Activated T-helper 2 cell treated with anti-CD3 and anti-CD28 coated beads, Interferon-gamma antibody, Interleukin-2, Interleukin-4, amounts not matched to agents 10 μg/mL and 5 μg/mL and 100 μg/mL, durations not matched to agents 14 hours and 24 hours and 36 hours (primary cell): ENCODE data around the gene NFATC1. TPM values are rescaled to one million over a fixed set of nuclear protein-coding genes. Genes with fewer than 3 reads are reported as not detected.

Experiments
- DNase-seq: peaks from one replicate; pipeline ENCODE4 v3.0.0; 2021; ENCODE audit warnings: low spot score
- H3K27ac Mint-ChIP-seq: one replicate; pipeline ENCODE4 v1.8.0; 2021; ENCODE audit warnings: mixed read lengths
- H3K27me3 Mint-ChIP-seq: one replicate; pipeline ENCODE4 v1.8.0; 2021; ENCODE audit warnings: low read depth, mixed read lengths
- H3K36me3 Mint-ChIP-seq: one replicate; pipeline ENCODE4 v1.8.0; 2021; ENCODE audit warnings: low read depth, mixed read lengths
- H3K4me1 Mint-ChIP-seq: one replicate; pipeline ENCODE4 v1.8.0; 2021; ENCODE audit warnings: low read depth, mixed read lengths
- H3K4me3 Mint-ChIP-seq: one replicate; pipeline ENCODE4 v1.8.0; 2021; ENCODE audit warnings: low read depth, mild to moderate bottlenecking, moderate library complexity, mixed read lengths
- H3K9me3 Mint-ChIP-seq: one replicate; pipeline ENCODE4 v1.8.0; 2021; ENCODE audit warnings: mixed read lengths
- intact Hi-C: fragments of 100-400 bp; cut with micrococcal nuclease; formaldehyde crosslinking; loops from one replicate; pipeline ENCODE4 v1.15.1; 2023
- total RNA-seq: library from RNA; stranded (reverse); gene quantifications from 2 replicates; pipeline ENCODE4 v1.2.3, GENCODE V29; 2022

Gene NFATC1
- total RNA-seq, 1 donor from 2014 or later = 99.9 TPM

DNA sequence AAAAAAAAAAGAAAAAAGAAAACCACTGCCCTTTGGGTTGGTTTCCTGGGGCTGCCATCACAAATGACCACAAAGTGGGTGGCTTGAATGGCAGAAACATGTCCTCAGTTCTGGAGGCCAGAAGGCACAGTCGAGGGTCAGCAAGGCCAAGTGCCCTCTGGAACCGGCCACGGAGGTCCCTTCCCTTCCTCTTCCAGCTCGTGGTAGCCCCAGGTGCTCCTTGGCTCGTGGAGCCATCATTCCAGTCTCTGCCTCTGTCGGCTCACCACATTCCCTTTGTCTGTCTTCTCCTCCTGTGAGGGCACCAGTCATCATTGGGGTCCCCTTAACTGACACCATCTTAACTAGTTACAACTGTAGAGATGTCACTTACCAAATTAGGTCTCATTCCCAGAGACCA is 8.5 kb upstream of the NFATC1 start:
- intact Hi-C loops = no loop called here
- Mint-ChIP-seq H3K9me3 (no peaks in the 10 kb centered on the region), H3K4me3 (no peak overlapping the region), H3K27me3 (peaks cover 31% of the 10 kb centered on the region), H3K27ac (no peak overlapping the region), H3K36me3 (no peaks in the 10 kb centered on the region), H3K4me1 (peaks cover 4% of the 10 kb centered on the region)
- no peak for DNase-seq

DNA sequence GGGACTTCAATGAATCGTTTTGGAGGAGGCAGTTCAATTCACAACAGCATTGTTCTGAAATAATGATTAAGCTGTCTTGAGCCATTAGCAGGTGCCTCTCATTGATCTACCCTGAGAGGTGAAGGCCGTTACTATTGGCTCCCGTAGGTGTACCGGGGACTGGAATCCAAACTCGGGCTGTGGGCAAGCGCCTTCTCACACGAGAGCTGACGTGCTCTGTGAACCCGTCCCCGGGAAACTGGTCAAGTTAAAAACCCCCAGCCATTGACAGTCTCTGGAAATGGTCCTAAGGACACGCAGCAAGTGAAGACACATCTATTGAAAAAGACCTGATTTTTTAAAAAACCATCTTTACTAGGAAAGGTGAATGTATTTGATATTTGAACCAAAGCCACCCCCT is 8.1 kb upstream of the NFATC1 start:
- H3K4me1 Mint-ChIP-seq = peaks cover 4% of the 10 kb centered on the region
- H3K4me3 Mint-ChIP-seq = no peak overlapping the region
- H3K9me3 Mint-ChIP-seq = no peaks in the 10 kb centered on the region
- DNase-seq = no peak
- peaks cover 34% of the 10 kb centered on the region for H3K27me3 Mint-ChIP-seq
- no peak overlapping the region for H3K27ac Mint-ChIP-seq
- no peaks in the 10 kb centered on the region for H3K36me3 Mint-ChIP-seq
- intact Hi-C loops = no loop called here

- no peak for DNase-seq
- Mint-ChIP-seq H3K36me3 (no peaks in the 10 kb centered on the region), H3K4me1 (peaks cover 7% of the 10 kb centered on the region), H3K9me3 (no peaks in the 10 kb centered on the region), H3K27ac (no peak overlapping the region), H3K4me3 (no peak overlapping the region), H3K27me3 (peaks cover 38% of the 10 kb centered on the region)
- intact Hi-C loops = no loop called here
Observed at GRCh38 chr18:79388043-79388442, 7.7 kb upstream of the NFATC1 start.

DNA sequence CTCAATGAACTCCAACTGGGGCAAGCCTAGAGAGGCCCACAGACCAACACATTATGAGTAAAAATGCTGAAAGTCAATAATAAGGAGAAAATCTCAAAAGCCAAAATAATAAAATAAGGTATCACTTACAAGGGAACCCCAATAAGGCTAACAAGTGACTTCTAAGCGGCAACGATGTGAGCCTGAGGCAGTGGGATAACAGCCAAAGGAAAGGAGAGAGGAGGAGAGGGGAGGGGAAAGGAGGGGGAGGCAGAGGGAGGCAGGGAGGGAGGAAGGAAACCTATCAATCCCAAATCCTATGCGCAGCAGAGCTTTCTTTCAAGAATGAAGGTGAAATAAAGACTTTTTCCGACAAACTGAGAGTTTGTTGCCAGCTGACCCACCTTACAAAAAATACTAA is 6.0 kb upstream of the NFATC1 start:
- no peak for DNase-seq
- H3K36me3 Mint-ChIP-seq = no peaks in the 10 kb centered on the region
- no peaks in the 10 kb centered on the region for H3K9me3 Mint-ChIP-seq
- no peak overlapping the region for H3K27ac Mint-ChIP-seq
- H3K4me1 Mint-ChIP-seq = peaks cover 10% of the 10 kb centered on the region
- peaks cover 41% of the 10 kb centered on the region for H3K27me3 Mint-ChIP-seq
- H3K4me3 Mint-ChIP-seq = no peak overlapping the region
- intact Hi-C loops = no loop called here

DNA sequence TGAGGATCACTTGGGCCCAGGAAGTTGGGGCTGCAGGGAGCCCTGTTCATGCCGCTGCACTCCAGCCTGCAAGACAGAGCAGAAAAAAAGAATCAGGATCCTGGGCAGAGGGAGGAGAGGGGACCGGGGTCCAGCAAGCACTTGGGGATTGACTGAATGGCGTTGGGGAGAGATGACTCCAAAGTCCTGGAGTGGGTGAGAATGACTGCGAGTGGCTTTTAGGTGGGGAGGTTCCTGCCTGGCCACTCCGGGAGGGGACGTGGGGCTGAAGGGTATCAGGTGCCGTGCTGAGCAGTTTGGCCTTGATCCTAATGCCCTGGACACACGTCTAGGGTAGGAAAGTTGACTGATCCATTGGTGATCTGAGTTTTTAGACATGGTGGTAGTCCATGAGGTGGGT is 3.5 kb upstream of the NFATC1 start:
- intact Hi-C loops = loop anchor here (2.0 kb wide), 1 partner anchor 13 kb away; no protein-coding TSS in a partner anchor
- Mint-ChIP-seq H3K27me3 (peaks cover 41% of the 10 kb centered on the region), H3K27ac (no peak overlapping the region), H3K4me3 (peak overlapping the region; percentile 13), H3K4me1 (peaks cover 10% of the 10 kb centered on the region), H3K36me3 (peaks cover 3% of the 10 kb centered on the region), H3K9me3 (no peaks in the 10 kb centered on the region)
- no peak for DNase-seq

GRCh38 chr18:79393181-79393634 is 2.5 kb upstream of the NFATC1 start:
- Mint-ChIP-seq H3K27me3 (peaks cover 39% of the 10 kb centered on the region), H3K27ac (peak overlapping the region; percentile 89), H3K4me3 (peak overlapping the region; percentile 85), H3K9me3 (no peaks in the 10 kb centered on the region), H3K4me1 (peaks cover 11% of the 10 kb centered on the region), H3K36me3 (peaks cover 13% of the 10 kb centered on the region)
- intact Hi-C loops = loop anchor here (2.0 kb wide), 1 partner anchor 14 kb away; no protein-coding TSS in a partner anchor
- no peak for DNase-seq

DNA sequence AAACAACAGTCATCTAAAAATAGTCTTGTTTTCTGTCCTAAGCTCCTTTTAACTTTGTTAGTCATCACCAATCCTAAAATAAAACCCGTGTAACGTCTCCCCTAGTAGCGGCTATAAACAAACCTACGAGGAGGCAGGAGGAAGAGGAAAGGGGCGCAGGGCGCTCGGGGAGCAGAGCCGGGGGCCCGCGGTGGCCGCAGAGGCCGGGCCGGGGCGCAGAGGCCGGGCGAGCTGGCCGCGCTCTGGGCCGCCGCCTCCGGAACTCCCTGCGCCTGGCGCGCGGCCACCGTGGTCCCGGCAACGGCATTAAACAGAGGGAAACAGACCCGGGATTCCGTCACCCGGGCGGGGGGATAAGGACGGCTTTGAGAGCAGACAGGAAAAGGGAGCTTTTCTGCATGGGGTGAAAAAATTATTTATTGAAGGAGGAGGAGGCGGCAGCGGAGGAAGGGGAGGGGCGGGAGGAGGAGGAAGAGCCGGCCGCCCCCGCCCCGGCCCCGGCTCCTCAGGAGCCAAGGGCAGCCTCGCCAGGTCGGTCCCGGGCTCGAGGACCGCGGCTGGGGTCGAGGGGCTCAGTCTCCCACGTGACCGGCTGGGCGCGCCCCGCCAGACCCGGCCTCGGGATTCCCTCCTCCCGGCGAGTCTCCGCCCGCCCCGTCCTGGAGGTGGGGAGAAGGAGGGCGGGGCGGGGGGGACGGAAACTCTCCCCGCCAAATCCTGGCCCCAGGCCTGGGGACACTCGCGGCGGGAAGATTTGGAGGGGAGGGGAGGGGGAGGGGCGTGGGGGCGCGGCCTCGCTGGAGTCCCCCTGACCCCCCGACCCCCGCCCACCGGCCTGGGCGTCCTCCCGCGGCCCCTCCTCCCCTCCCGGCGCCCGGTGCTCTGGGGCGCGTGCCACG is 1.8 kb upstream of the NFATC1 start:
- DNase-seq = no peak
- Mint-ChIP-seq H3K4me3 (peak overlapping the region; percentile 85), H3K4me1 (peaks cover 11% of the 10 kb centered on the region), H3K27ac (peak overlapping the region; percentile 89), H3K27me3 (peaks cover 33% of the 10 kb centered on the region), H3K36me3 (peaks cover 20% of the 10 kb centered on the region), H3K9me3 (no peaks in the 10 kb centered on the region)
- intact Hi-C loops = loop anchor here (2.0 kb wide), 1 partner anchor 15 kb away; no protein-coding TSS in a partner anchor

- H3K27ac Mint-ChIP-seq = peak overlapping the region; percentile 86
- peaks cover 25% of the 10 kb centered on the region for H3K36me3 Mint-ChIP-seq
Observed at GRCh38 chr18:79394534-79395307, 1.0 kb upstream of the NFATC1 start.

GRCh38 chr18:79395308-79395640 is 456 bp upstream of the NFATC1 start:
- no peaks in the 10 kb centered on the region for H3K9me3 Mint-ChIP-seq
- H3K36me3 Mint-ChIP-seq = peaks cover 25% of the 10 kb centered on the region
- peaks cover 14% of the 10 kb centered on the region for H3K4me1 Mint-ChIP-seq
- intact Hi-C loops = loop anchor here (1.0 to 5.0 kb wide), 5 partner anchors 47 to 637 kb away; partner anchors contain the start of genes ATP9B, CTDP1 and RBFA
- peak overlapping the region; percentile 86 for H3K27ac Mint-ChIP-seq
- H3K4me3 Mint-ChIP-seq = peak overlapping the region; percentile 80
- no peak for DNase-seq
- peaks cover 23% of the 10 kb centered on the region for H3K27me3 Mint-ChIP-seq

More at GRCh38 chr18:79394534-79395307, 1.0 kb upstream of the NFATC1 start:
- Mint-ChIP-seq H3K4me1 (peaks cover 14% of the 10 kb centered on the region), H3K4me3 (peak overlapping the region; percentile 80), H3K9me3 (no peaks in the 10 kb centered on the region), H3K27me3 (peaks cover 25% of the 10 kb centered on the region)
- no peak for DNase-seq
- intact Hi-C loops = loop anchor here (1.0 to 5.0 kb wide), 5 partner anchors 48 to 638 kb away; partner anchors contain the start of genes ATP9B, CTDP1 and RBFA

DNA sequence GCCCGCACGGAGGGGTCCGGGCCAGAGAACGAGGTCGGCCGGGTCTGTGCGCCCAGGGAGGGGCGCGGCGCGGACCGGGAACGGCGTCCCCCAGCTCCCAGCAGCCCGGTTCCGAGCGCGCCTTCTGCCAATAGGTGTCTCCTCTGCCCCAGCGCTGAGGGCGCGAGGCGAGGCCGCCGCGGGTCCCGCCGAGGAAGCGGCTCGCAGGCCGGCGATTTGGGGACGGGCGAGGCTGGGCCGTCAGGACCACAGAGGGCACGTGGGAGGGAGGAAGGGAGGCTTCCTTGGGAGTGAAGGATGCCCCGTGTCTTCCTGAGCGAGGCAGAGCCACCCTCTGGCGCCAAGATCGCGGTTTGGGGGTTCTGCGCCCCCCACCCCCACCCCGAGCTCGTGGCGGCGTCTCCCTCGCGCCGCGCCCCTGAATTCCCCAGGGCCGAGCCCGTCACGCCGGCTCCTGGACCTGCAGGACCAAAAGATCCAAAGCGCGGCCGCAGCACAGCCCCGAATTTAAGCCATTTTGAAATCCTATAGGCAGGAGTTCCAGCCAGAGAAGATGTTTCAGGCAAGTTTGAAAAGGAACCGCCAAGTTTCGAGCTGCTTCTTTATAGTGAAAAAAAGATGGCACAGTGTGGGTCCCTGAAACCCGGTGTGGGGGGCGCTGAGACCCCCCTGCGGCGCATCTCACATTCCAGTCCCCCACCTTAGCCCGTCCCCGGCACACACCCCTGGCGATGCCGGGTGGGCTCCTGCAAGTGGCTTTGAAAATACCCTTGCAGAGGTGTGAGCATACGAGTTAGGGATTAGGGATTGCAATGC is 909 bp downstream of the NFATC1 start:
- H3K4me3 Mint-ChIP-seq = peak overlapping the region; percentile 83
- intact Hi-C loops = loop anchor here (5.0 kb wide), 3 partner anchors 46 to 636 kb away; partner anchors contain the start of genes ATP9B and RBFA

GRCh38 chr18:79397247-79397829 is 1.6 kb downstream of the NFATC1 start:
- intact Hi-C loops = loop anchor here (5.0 kb wide), 3 partner anchors 45 to 635 kb away; partner anchors contain the start of genes ATP9B and RBFA
- peaks cover 28% of the 10 kb centered on the region for H3K4me1 Mint-ChIP-seq
- H3K36me3 Mint-ChIP-seq = peaks cover 36% of the 10 kb centered on the region
- DNase-seq = no peak
- H3K27me3 Mint-ChIP-seq = peaks cover 8% of the 10 kb centered on the region
- H3K4me3 Mint-ChIP-seq = peak overlapping the region; percentile 89
- no peak overlapping the region for H3K27ac Mint-ChIP-seq
- H3K9me3 Mint-ChIP-seq = no peaks in the 10 kb centered on the region

More for the DNA sequence above, 909 bp downstream of the NFATC1 start:
- no peaks in the 10 kb centered on the region for H3K9me3 Mint-ChIP-seq
- peak overlapping the region; percentile 12 for H3K27ac Mint-ChIP-seq
- peaks cover 22% of the 10 kb centered on the region for H3K4me1 Mint-ChIP-seq
- H3K27me3 Mint-ChIP-seq = peaks cover 14% of the 10 kb centered on the region
- no peak for DNase-seq
- H3K36me3 Mint-ChIP-seq = peaks cover 33% of the 10 kb centered on the region
